Measurements from ENCODE around the gene AMFR. TPM values are rescaled to one million over a fixed set of nuclear protein-coding genes. Genes with fewer than 3 reads are reported as not detected.

AMFR gene
- polyA plus RNA-seq = 10 to 100 TPM; 36.6 to 47.3 (median 38.0) TPM

GRCh38 chr16:56425439-56425832 is at the start of gene AMFR:
Gene AMFR (minus strand): TSS chr16:56425545. CDS start chr16:56425327, 218 bp downstream.
- WGBS, 3 donors = 0% methylated on average over 29 to 57 of the region's 57 CpGs
- peak within 1 kb of the TSS; percentile 44 for H3K27ac ChIP-seq (ENCODE audit: low read depth, low read length)

- 89 to 97% (median 89%) methylated on average over 1 of the region's 1 CpG for WGBS, 3 donors
- no peak overlapping the region for H3K27ac ChIP-seq (ENCODE audit: low read depth, low read length)
These were observed 45.3 kb upstream of the AMFR start for GRCh38 chr16:56470666-56471065.

GRCh38 chr16:56470232-56470631 is 44.9 kb upstream of the AMFR start:
- 85 to 94% (median 89%) methylated on average over 3 of the region's 3 CpGs for WGBS, 3 donors

GRCh38 chr16:56469748-56470147 is 44.4 kb upstream of the AMFR start:
- 88 to 99% (median 94%) methylated on average over 7 of the region's 7 CpGs for WGBS, 3 donors
- no peak overlapping the region for H3K27ac ChIP-seq (ENCODE audit: low read depth, low read length)

More at GRCh38 chr16:56470232-56470631, 44.9 kb upstream of the AMFR start:
- no peak overlapping the region for H3K27ac ChIP-seq (ENCODE audit: low read depth, low read length)

GRCh38 chr16:56468800-56469199 is 43.5 kb upstream of the AMFR start:
- no peak overlapping the region for H3K27ac ChIP-seq (ENCODE audit: low read depth, low read length)

- H3K27ac ChIP-seq (ENCODE audit: low read depth, low read length) = no peak overlapping the region
- 95 to 100% (median 98%) methylated on average over 2 of the region's 2 CpGs for WGBS, 3 donors
These were observed 41.0 kb upstream of the AMFR start for GRCh38 chr16:56466344-56466743.

- whole genome bisulfite sequencing, 3 donors = 95 to 97% (median 97%) methylated on average over 6 of the region's 6 CpGs
- no peak overlapping the region for H3K27ac ChIP-seq (ENCODE audit: low read depth, low read length)
These were observed 37.8 kb upstream of the AMFR start for GRCh38 chr16:56463153-56463552.

- H3K27ac ChIP-seq (ENCODE audit: low read depth, low read length) = no peak overlapping the region
- 56 to 94% (median 92%) methylated on average over 3 of the region's 3 CpGs for WGBS, 3 donors
These were observed 36.9 kb upstream of the AMFR start for GRCh38 chr16:56462064-56462796.

- H3K27ac ChIP-seq (ENCODE audit: low read depth, low read length) = no peak overlapping the region
- WGBS, 3 donors = 63 to 94% (median 94%) methylated on average over 2 of the region's 2 CpGs
These were observed 34.8 kb upstream of the AMFR start for GRCh38 chr16:56460101-56460500.

- WGBS, 3 donors = 93 to 95% (median 94%) methylated on average over 6 of the region's 6 CpGs
- no peak overlapping the region for H3K27ac ChIP-seq (ENCODE audit: low read depth, low read length)
These were observed 32.7 kb upstream of the AMFR start for GRCh38 chr16:56457927-56458470.

- WGBS, 3 donors = 4 to 9% (median 7%) methylated on average over 31 of the region's 31 CpGs
- peak overlapping the region; percentile 6 for H3K27ac ChIP-seq (ENCODE audit: low read depth, low read length)
These were observed 26.7 kb upstream of the AMFR start for GRCh38 chr16:56451753-56452689.

GRCh38 chr16:56450986-56451752 is 25.8 kb upstream of the AMFR start, which contains the start of the genes NUDT21 and OGFOD1:
Gene NUDT21 (minus strand): TSS chr16:56451332. CDS start chr16:56451202, 130 bp downstream.
Gene OGFOD1 (plus strand): TSS chr16:56451554. CDS start chr16:56451613, 59 bp downstream.
- peak within 1 kb of the TSS; percentile 6 for H3K27ac ChIP-seq (ENCODE audit: low read depth, low read length)
- whole genome bisulfite sequencing, 3 donors = 0% methylated on average over 56 of the region's 56 CpGs

GRCh38 chr16:56450275-56450985 is 25.1 kb upstream of the AMFR start:
- H3K27ac ChIP-seq (ENCODE audit: low read depth, low read length) = no peak overlapping the region
- 4 to 10% (median 8%) methylated on average over 18 of the region's 18 CpGs for WGBS, 3 donors

GRCh38 chr16:56448005-56448404 is 22.7 kb upstream of the AMFR start:
- H3K27ac ChIP-seq (ENCODE audit: low read depth, low read length) = no peak overlapping the region

GRCh38 chr16:56447286-56447685 is 21.9 kb upstream of the AMFR start:
- H3K27ac ChIP-seq (ENCODE audit: low read depth, low read length) = no peak overlapping the region
- 63 to 89% (median 65%) methylated on average over 2 of the region's 2 CpGs for WGBS, 3 donors

GRCh38 chr16:56438038-56438437 is 12.7 kb upstream of the AMFR start:
- WGBS, 3 donors = 95 to 98% (median 97%) methylated on average over 1 of the region's 1 CpG
- no peak overlapping the region for H3K27ac ChIP-seq (ENCODE audit: low read depth, low read length)

- no peak overlapping the region for H3K27ac ChIP-seq (ENCODE audit: low read depth, low read length)
These were observed 10.9 kb upstream of the AMFR start for GRCh38 chr16:56436258-56436657.

GRCh38 chr16:56428091-56428490 is 2.7 kb upstream of the AMFR start:
- 67 to 95% (median 80%) methylated on average over 1 of the region's 1 CpG for WGBS, 3 donors
- H3K27ac ChIP-seq (ENCODE audit: low read depth, low read length) = no peak overlapping the region
